Epithelial cell of esophagus (primary cell): ENCODE measurements around the gene PAQR4.

ENCODE experiments used
- DNase-seq: peaks from one replicate; pipeline ENCODE4 v3.0.0; 2010; ENCODE audit warnings: low read depth
- H3K4me3 ChIP-seq: 2 replicates; pipeline ENCODE4 v1.5.1; 2011; ENCODE audit warnings: mild to moderate bottlenecking, low read length, control low read depth
- TF ChIP-seq, protein P1 (sequence below): IDR thresholded peaks from 2 replicates; pipeline ENCODE4 v1.5.1; 2011; ENCODE audit warnings: low read depth, mild to moderate bottlenecking, low read length, control low read depth, inconsistent platforms; ENCODE audit not compliant: insufficient read depth; ENCODE audit errors: missing control alignments

Gene PAQR4

DNA sequence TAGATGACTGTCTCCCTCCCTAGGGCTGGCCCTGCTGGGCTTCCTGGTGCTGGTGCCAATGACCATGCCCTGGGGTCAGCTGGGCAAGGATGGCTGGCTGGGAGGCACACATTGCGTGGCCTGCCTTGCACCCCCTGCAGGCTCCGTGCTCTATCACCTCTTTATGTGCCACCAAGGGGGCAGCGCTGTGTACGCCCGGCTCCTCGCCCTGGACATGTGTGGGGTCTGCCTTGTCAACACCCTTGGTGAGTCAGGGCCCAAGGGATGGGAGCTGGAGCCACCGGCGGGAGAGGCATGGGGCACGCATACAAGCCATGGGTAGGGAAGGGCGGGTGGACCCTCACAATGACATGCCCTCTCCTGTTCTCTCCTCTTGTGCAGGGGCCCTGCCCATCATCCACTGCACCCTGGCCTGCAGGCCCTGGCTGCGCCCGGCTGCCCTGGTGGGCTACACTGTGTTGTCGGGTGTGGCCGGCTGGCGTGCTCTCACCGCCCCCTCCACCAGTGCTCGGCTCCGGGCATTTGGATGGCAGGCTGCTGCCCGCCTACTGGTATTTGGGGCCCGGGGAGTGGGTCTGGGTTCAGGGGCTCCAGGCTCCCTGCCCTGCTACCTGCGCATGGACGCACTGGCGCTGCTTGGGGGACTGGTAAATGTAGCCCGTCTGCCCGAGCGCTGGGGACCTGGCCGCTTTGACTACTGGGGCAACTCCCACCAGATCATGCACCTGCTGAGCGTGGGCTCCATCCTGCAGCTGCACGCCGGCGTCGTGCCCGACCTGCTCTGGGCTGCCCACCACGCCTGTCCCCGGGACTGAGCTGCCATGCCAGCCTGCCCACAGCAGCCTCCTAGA lies 2.2 kb downstream of the PAQR4 start:
- no peak for DNase-seq
- TF ChIP-seq, protein P1, sequence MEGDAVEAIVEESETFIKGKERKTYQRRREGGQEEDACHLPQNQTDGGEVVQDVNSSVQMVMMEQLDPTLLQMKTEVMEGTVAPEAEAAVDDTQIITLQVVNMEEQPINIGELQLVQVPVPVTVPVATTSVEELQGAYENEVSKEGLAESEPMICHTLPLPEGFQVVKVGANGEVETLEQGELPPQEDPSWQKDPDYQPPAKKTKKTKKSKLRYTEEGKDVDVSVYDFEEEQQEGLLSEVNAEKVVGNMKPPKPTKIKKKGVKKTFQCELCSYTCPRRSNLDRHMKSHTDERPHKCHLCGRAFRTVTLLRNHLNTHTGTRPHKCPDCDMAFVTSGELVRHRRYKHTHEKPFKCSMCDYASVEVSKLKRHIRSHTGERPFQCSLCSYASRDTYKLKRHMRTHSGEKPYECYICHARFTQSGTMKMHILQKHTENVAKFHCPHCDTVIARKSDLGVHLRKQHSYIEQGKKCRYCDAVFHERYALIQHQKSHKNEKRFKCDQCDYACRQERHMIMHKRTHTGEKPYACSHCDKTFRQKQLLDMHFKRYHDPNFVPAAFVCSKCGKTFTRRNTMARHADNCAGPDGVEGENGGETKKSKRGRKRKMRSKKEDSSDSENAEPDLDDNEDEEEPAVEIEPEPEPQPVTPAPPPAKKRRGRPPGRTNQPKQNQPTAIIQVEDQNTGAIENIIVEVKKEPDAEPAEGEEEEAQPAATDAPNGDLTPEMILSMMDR: no peak
- no peak overlapping the region for H3K4me3 ChIP-seq

DNA sequence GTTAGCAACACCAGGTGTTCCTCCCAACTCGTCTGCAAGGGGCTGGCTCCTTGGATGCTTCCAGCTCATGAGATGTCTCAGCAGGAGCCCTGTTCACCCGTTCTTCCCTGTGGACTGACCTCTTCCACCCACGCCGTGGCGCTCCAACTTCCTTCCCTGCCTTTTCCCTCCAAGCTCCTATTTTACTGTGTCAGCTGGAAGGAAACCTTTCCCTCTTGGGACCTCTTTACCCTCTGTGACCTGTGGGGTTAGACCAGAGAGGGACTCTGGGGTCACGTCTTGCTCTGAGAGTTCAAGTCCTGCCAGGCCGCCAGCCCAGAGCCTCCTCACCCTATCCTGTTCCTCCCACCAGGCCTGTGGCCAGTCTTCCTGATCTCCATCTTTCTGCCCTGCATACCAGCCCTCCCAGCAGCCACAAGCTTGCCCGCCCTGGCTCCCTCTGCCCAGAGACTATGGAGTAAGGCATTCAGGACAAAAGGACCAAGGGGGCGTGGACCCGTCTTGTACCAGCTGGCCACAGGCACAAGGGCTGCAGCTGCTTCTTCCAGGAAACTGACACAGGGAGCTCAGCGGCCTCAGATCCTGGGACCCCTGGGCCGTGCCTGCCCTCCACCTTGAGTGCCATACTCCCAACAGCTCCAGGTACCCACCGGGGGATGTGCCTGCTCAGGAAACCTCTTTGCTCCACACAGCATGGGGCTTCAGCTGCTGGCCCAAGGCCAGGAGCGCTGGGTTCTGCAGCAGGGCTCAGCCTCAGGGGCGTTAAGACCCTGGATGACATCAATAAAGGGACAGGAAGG lies 3.0 kb downstream of the PAQR4 start:
- TF ChIP-seq, protein P1: no peak
- H3K4me3 ChIP-seq: no peak overlapping the region
- no peak for DNase-seq

DNA sequence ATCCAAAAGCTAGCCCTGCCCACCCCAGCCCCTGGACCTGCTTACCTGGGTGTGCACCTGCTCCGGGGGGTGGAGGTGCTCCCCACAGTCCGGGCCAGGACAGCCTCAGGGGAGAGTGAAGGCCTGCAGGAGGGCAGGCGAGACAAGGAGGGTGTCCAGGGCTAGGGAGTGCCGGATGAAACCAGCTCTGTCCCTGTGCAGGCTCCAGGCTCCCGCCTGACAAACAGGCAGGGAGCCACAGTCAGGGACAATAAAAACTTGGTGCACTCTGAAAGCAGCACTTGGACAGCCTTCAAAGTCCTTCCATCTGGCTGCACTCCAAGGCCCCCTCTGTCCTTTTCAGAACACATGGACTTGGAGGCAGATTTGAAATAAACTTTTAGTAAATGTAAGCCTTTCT lies 3.9 kb downstream of the PAQR4 start:
- no peak for DNase-seq
- TF ChIP-seq, protein P1: no peak
- H3K4me3 ChIP-seq: no peak overlapping the region

DNA sequence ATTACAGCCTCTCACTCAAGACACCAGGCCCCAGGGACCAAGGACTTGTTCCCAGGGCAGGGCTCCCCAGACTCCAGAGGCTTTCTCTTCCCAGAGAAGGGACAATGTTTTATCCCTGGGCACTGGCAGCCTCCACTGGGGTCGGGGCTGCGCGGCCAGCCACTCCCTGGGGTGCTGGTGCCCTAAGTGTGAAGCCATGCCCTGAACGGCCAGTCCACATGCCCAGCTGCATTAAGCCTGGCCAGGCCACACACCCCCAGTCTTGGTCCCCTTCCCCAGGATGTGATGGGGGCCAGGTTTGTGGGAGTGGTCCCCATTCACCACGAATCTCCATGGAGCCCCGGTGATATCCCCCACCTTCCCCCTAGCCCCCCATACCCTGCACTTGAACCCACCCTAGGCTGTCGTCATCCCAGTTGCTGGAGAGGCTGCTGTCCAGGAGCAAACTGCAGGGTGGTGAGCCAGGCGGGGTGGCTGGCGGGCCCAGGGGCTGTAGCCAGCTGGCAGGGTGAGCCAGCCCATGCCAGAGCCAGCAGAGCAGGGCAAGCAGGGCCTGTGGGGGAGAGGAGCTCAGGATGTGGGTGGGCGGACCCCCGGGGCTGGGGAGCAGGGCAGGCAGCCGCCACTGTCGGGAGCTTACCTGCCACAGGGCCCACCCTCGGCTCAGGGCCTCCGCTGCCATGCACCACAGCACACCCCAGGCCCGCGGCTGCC lies 4.6 kb downstream of the PAQR4 start:
- TF ChIP-seq, protein P1: no peak
- DNase-seq: no peak
- no peak overlapping the region for H3K4me3 ChIP-seq

DNA sequence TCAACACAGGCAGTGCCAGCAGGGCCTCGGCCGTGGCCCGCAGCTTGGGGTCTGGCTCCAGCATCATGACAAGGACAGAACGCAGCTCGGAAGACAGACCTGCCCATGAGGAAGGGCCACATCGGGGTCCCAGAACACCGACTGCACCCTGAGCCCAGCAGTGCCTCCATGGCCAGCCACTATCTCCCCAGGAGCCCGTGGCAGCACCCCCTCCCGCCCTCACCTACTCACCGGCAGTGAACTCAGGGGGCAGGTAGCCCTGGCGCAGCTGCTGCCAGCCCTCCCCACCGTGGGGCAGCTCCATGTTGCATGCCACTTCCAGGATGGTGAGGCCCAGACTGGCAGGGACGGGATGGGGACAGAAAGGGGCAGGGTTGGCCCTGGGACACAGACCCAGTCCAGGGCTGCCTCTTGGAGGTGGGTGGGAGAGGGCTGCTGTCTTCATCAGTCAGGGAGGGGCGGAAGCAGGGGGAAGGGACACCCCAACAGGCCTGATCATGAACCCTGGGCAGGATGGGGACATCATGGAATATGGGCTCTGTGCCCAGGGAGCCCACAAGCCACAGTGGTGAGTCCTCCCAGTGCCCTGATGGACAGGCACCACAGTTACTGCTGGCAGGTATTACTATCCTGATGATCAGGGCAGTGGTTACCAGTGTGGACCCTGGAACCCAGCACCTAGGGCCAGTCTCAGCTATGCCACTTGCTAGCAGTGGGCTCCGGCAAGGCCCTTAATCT lies 5.3 kb downstream of the PAQR4 start:
- no peak overlapping the region for H3K4me3 ChIP-seq
- DNase-seq: no peak
- TF ChIP-seq, protein P1: no peak

DNA sequence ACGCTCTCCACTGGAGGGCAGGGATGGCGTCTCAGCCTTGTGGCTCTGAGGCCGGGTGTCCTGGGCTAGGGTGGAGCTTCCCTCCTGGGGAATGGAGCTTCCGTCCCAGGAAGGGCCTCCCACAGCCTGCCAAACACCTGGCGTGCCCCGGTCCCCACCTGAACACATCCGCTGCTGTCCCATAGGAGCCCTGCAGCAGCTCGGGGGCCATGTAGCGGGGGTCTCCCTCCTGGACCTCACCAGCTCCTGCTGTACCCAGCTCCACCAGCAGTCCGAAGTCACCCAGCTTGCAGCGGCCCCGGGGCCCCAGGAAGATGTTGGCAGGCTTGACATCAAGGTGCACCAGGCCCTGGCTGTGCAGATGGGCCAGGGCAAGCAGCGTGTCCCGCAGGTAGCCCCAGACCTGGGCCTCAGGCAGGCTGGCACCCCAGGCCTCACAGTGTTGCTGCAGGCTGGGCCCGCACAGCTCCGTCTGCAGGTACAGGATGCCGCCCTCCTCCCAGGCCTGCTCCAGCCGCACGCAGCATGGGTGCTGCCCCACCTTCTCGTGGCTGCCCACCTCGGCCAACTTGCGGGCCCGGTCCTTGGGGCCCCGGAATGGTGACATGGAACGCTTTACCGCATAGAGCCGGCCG lies 6.1 kb downstream of the PAQR4 start:
- no peak for DNase-seq
- H3K4me3 ChIP-seq: no peak overlapping the region
- TF ChIP-seq, protein P1: no peak
